Activated CD8-positive, alpha-beta memory T cell treated with anti-CD3 and anti-CD28 coated beads, Interleukin-2, amount 50 U/mL, for 1 hour (primary cell): ENCODE results near the gene TUT1.
"Not testable (repeated sequence)": the region's sequence is repeated elsewhere in the genome, so short reads cannot be mapped to it uniquely, and the experiment has no call there.

Experiments
- DNase-seq: peaks from one replicate; pipeline ENCODE4 v3.0.0-alpha.2; 2020; ENCODE audit errors: extremely low read depth

Gene TUT1

GRCh38 chr11:62556108-62556874 is 35.0 kb downstream of the TUT1 start:
- DNase-seq = no peak

DNA sequence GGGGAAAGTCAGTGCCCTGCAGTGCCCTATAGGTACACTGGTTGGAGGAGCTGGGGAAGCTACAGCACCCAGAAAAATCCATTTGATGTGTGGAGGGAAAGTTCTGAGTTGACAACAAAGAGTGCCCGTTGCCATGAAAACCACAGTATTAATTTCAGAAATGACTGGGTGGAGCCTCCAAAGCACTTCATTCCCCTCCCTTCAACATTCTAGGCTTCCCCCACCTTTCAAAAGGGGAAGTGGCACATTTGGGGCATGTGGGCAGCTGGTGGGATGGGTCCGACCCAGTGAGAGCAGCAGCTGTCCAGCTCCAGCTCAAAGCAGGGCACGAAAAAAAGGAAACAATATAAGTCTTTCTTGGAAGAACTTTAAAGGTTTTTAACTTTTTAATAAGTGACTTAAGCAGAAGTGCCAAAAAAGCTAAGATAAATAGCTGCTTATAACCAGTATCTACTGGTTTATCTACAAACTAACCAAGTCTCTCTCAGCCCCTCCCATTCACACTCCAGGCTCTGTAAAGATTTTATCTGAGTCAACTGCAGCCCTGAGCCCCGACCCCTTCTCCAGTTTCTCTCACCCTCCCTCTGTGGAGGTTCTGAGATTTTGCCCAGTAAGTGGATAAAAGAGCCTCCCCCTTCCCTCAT is 35.7 kb downstream of the TUT1 start:
- no peak for DNase-seq

DNA sequence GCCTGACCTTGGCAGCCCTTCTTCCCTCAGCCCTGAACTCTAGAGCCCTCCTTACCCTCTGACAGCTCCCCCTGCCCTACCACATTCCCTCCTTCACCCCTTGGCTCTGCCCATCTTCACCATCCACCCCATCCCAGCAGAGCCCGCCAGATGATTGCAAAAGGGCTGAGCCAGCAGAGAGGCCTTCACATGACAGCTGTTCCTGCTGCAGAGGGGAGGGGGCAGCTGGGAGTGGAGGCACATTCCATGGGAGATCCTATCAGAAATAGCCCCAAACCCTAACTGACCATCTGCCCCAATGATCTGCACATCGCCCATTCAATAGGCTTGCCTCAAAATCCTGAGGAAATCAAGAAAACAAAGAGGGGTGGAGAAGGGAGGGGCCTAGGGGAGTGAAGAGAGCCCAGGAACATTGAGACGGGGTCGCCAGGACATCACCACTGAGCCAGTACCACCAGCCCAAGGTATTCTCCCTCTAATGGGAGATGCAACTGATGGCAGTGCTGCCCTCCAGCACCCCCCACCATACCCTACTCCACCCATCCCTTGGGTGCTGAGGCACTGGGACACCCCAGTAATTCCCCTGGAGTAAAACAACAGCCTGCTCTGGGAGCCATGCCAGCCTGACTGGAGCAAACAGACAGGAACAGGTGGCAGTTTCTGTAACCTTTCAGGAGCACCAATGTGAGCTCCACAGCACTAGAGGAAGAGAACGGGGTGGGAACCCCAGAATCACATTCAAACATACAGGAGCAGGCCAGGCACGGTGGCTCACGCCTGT is 36.7 kb downstream of the TUT1 start:
- no peak for DNase-seq

DNA sequence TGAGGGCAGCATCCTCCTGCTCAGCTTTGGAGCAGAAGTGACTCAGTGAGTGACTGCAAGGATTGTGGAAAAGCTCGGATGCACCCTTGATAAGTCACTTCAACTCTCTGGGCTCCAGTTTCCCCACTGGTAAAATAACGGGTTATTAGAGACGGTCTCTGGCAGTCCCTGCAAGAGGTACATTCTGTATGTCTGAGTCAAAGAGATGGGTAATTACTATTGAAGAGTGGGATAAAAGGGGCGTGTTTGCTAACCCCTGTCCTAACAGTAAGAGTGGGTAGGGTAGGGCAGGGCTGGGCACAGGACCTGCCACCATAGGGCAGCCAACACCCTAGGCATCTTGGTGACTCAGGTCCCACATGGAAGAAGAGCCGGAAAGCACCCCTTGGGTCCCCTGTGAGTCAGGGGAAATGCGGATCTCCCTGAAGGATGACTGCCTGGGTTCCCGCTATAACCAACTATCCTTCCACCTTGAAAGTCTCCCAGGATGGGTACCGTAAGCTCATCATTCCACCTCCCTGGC is 37.4 kb downstream of the TUT1 start:
- DNase-seq = no peak

DNA sequence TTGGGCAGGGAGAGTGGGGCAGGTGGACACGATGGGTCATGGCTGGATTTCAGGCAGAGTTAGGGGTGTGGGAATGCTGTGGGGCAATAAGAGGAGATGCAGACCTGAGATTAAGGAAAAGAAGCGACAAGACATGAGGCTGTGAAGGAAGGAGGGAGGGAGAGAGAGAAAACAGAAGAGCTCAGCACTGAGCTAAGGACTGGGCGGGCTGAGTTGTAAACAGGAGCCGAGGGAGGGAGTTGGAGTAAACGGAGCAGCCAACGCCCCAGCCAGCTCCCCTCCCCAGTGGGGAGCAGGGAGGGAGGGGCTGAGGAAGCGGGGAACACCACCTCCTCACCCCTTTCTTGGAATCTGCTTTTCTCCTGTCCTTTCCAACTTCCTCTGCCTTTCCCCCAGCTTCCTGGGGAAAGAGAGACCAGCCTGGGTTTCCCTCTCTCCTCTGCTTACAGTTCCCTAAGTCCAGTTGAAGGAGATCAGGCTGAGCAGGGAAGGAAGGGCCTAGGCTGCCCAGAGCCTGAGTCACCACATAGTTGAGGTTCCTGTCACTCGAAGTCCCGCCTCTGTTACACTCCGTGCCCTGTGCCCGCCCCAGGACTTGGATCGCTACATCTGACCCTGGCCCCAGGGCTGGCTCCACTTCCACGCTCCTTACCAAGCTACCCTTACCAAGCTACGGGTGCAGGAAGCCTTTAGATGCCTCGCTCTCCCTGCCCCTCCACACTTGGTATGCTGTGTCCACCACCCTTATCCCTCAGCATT is 38.1 kb downstream of the TUT1 start:
- DNase-seq = no peak

GRCh38 chr11:62552485-62553079 is 38.7 kb downstream of the TUT1 start:
- no peak for DNase-seq

DNA sequence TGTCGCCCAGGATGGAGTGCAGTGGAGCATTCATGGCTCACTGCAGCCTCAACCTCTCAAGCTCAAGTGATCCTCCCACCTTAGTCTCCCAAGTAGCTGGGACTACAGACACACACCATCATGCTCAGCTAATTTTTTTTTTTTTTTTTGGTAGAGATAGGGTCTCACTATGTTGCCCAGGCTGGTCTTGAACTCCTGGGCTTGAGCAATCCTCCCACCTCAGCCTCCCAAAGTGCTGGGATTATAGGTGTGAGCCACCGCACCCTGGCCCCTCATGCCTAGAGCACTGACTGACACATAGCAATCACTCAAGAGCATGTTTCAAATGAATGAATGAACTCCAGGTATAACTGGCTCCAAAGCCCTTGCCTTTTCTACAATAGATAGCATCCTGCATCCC is 40.8 kb downstream of the TUT1 start:
- not testable (repeated sequence) for DNase-seq

DNA sequence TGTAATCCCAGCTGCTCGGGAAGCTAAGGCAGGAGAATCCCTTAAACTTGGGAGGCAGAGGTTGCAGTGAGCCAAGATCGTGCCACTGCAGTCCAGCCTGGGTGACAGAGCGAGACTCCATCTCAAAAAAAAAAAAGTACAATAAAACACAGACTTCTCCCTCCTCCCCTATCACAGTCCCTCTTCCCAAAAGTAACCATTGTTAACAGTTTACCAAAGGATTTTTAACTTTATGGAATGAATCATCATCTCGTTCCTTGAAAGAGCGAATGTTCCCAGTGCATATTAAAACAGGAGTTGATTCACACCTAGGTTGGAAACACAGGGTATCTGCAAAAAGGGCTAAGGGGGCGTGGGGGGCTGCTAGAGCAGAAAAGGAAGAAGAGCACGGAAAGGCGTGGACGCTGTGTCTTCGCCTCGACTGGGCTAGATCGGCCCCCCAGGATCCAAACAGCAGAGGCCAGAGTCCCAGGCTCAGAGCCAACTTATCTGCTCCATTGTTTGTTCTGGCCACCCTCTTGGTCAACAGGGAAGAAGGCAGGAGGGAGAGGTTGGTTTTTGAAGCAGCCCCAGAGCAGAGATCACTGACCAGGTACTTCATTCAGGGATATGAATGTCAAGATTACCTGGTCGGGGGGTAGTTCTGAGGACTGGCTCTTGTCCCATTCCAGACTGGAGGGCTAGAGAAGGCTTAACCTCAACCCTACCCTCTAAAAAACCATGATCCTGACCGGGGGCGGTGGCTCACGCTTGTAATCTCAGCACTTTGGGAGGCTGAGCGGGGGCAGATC is 42.6 kb downstream of the TUT1 start:
- DNase-seq = no peak

DNA sequence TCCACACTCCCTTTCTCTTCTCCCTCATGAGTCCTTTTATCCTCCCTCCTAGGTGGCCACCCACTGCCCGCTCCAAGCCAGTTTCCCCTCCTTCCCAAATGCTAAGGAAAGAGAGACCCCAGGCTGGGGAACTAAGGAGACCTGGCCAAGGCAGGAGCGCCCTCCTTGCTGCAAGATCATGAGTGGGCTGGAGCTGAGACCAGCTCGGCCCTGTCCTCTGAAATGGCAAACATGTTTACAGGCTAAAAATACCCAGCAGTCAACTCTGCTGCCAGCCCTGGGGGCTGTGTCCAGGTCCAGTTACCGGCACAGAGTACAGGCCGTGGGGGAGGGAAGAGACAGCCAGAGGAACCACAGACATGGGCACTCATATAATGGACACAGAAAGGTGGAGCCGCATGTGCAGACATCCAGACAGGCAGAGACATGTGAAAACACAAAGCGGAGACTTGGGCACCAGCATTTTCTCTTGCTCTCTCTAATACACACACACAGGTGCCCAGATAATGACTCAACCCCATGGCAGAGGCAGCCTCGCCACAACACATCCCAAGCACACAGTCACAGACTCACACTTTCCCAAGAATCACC is 43.5 kb downstream of the TUT1 start:
- DNase-seq = no peak

- DNase-seq = no peak
Observed at GRCh38 chr11:62546929-62547625, 44.2 kb downstream of the TUT1 start.

DNA sequence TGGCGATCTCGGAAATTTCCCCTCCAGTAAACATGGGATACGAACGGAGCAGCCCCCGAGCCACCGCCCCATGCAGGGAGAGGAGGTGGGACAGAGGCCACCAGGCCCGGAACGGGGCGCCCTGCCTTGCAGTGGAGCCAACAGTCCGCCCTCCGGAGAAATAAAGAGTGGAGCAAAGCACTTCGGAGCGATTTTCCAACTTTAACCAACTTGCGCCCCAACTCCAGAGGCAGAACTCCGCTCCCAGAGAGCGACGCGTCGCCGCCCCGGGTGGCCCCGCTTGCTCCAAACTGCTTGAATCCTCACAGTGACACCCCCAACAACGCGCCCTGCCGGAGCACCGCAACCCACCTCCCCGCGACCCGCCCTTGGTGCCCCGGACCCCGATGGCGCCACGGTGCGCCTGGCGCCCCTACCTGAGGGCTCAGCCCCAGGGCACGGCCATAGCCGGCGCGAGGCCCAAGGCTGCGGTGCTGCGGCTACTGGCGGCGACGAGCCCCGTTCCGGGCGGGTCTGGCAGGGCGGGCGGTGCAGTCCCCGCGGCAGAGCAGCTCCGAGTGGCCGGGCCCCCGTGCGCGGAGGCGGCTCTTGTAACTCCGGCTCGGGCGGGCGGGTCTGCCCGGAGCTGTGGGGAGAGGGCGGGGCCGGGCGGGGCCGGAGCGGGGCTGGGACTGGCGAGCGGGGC is 44.9 kb downstream of the TUT1 start, which contains the start of gene AHNAK:
AHNAK (minus strand) TSS at position 563 of the 685 bp plus-strand sequence. CDS start 10,708 bp downstream, outside the sequence.
- no peak for DNase-seq

GRCh38 chr11:62545437-62546243 is 45.7 kb downstream of the TUT1 start:
- DNase-seq = no peak

DNA sequence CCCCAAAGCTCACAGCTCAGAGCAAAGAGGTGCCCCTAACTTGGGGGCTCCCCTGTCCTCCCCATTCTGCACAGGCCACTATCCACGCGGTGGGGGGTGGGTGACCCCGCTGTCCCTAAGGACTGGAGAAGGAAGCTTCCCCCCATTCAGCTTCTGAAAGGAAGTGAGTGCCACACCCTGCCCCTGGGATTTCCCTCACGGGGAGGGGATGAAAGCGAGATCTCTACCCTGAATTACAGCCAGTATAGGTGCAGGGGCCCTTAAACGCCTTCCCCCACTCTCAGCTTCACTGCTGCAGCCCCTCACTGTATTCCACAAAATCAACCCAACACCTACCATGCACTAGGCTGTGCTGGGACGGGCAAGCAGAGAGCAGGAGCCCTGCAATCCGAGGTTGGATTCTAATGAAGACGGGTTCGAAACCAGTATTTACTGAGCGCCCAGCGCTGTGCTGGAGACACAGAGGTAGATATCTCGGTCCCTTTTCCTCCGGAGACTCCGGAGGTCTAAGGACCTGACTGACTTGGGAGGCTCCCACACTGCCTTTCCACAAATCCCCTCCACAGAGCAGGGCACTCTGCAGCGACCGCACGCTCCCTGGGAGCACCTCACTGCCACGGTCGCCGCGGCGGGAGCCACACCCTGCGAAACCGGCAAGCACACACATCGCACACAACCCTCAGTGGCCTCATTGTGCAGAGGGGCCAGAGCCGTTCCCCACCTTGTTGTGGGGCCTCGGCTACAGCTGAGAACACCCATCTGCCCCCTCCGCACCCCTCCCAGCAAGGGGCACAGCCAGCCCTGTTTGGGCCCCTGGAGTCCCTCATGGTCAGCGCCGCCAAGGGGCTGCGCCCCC is 46.5 kb downstream of the TUT1 start:
- no peak for DNase-seq

DNA sequence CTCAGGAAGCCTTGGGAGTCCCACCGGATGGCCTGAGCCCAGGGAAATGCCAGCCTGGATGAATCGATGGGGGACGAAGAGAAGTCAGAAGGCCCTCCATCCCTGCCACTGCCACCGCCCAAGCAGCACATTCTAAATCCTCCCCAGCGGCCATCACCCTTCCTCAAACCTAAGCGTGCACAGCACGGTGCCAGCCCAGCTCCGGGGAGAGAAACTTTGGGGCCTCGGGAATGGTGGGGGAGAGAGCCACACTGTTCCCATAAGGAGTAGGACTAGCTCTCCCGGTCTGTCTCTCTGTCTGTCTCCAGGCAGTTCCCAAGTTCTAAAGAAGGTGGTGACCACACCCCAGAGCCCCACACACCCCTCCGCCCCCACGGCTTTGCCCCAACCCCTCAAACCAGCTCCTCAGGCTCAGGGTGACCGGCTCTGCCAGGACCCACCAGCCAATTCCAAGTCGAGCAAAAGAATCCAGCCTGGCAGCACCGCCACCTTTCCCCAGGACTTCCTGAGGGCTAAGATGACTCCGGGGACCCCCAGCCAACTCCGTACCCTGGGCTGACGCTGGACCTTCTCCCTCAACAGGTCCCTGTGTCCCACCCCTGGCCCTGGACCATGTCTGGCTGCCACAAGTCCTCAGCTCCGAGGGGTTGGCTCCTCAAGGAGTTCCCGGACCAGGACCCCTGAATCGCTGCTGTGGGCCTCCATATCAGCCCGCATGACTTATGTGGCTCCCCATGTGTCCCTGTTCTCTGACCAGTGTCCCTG is 47.5 kb downstream of the TUT1 start:
- DNase-seq = no peak

DNA sequence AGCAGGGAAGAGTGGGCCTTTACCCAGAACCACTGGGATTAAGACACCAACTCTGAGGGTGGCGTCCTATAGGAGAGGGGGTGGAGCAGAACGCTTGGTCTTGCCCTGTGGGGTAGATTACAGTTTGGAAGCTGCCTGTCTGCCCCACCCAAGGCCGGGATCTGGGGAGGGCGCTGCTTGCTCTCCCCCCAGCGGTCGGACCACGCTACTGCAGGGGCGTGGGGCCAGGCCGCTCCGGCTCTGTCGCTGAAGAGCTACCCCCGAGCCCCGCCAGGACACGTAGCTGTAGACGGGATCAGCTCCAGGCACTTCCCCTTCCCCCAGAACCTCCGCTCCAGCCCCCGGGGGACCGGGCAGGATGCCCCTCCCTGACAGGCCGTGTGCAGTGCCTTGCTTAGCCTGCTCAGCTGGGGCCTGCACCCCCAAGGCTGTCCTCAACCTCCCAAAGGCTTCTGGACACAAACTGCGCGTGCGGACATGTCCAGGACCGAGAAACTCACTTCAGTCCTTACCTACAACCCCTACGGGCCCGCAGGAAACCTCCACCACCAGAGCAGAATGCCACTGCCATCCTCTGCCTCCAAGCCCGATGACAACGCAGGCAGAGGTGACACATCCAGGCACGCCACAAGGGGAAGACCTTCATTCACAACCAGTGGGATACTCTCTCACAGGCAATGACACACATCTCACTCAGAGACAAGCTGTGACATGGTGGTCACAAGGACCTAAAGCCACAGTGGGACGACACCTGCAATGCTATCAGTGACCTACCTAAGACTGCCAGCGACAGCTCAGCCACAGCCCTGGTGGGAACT is 48.4 kb downstream of the TUT1 start:
- no peak for DNase-seq
